ENCODE results near the gene KIFC3. TPM values are rescaled to one million over a fixed set of nuclear protein-coding genes. Genes with fewer than 3 reads are reported as not detected.

Gene KIFC3
- total and polyA plus RNA-seq, 2 of the 13 experiments (the other 11 are each of a cell fraction or from before 2014, with no cell fraction given), result 42.1 to 45.3 TPM

DNA sequence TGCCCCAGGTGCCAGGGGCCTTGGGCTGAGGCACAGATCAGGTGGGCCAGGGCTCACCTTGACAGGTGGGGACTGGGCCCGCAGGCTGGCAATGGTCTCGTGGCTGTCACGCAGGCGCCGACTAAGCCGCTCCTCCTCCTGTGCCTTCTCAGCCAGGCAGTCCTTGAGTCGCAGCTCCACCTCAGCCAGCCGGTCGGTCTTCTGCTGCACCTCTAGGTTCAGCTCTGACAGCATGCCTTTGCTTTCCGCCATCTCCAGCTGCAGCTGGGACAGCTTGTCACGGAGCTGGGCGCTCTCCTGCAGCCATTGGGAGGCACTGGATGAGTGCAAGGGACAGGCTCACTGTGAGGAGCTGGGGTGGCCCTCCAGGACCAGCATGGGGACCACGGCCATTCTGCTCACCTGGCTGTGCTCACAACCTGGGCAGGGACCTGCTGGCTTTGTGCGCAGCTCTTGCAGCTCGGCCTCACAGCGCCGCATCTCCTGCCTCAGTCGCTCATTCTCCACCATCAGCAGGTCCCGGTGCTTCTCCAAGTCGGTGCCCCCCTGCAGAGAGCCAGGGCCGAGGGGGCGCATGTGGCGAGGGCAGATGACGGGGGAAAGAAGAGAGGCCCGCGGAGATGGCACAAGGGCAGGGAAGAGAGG is 31.0 kb downstream of the KIFC3 start:
- DNase-seq (ENCODE audit: low spot score) (no peak), ATAC-seq (no peak), FAIRE-seq (no peak)
- H3K79me2 ChIP-seq (ENCODE audit: insufficient read depth, low read length), result no peaks in the 10 kb centered on the region
- intact Hi-C loops (cut with micrococcal nuclease; ENCODE audit: unreplicated experiment) (no loop called here), in situ Hi-C loops (cut with HindIII; ENCODE audit: extremely low pct_ligation_motif_present, low pct_unique_long_range_greater_than_20kb) (no loop called here)
- no peak overlapping the region for H3K4me2 ChIP-seq (ENCODE audit: low read depth, low read length)
- TF ChIP-seq DNMT1 (CRISPR knock-in tag; IDR thresholded peaks at IDR 0.05), result no peak
- peak; percentile 42 for TF ChIP-seq AGO2 (optimal IDR thresholded peaks at IDR 0.05; ENCODE audit: low read depth, low read length)
- H3K36me3 ChIP-seq (replicated peaks in 1 of 2; ENCODE audit: control insufficient read depth in 1 of 2, insufficient read depth in 2 of 2, low read length in 2 of 2), result peaks cover 41 to 53% of the 10 kb centered on the region in 2 experiments
- WGBS (ENCODE audit: low lambda C conversion rate), result 97% methylated on average over 24 of the region's 26 CpGs
- no peak overlapping the region for H2AFZ ChIP-seq (ENCODE audit: low read length)
- ChIA-PET CTCF (ENCODE audit: low intra/inter-chr PET ratio, low total read pairs) (no interaction called here), POLR2A (no interaction called here)
- H3K27ac ChIP-seq (ENCODE audit: extremely low read length, insufficient read depth, low read length), result no peak overlapping the region
- H3K27me3 ChIP-seq (ENCODE audit: control insufficient read depth in 1 of 2, insufficient read depth in 2 of 2, low read length in 2 of 2), result no peaks in the 10 kb centered on the region
- BruUV-seq (replicated peaks), result no TSS peak
- no peaks in the 10 kb centered on the region for H3K9me3 ChIP-seq (ENCODE audit: low read length)
- H3K4me3 ChIP-seq (replicated peaks in 1 of 3; ENCODE audit: insufficient read depth in 1 of 3, low read depth in 2 of 3, low read length in 3 of 3), result no peak overlapping the region
- no peaks in the 10 kb centered on the region for H3K4me1 ChIP-seq (ENCODE audit: insufficient read depth, low read length)
- no peaks in the 10 kb centered on the region for H4K20me1 ChIP-seq (ENCODE audit: insufficient read depth, low read length)
- no peak overlapping the region for H3K9ac ChIP-seq (ENCODE audit: insufficient read depth, low read depth, low read length)

DNA sequence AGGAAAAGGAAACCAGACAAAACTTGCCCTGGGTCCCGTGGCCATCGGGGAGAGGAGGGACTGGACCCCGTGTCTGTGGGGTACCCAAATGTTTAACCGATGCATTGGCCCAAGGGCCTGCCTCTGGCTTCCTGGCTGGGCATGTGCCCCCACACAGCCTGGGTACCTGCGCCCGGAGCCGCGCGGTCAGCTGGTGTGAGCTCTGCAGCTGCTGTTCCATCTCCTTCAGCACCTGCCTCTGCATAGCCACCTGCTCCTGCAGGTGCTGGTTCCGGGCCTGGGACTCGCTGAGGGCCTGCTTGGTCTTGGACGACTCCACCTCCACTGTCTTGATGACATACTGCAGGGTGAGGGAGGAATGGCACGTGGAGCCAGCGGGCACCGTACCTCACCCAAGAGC is 31.9 kb downstream of the KIFC3 start:
- Histone ChIP-seq H3K4me1 (ENCODE audit: insufficient read depth, low read length) (no peaks in the 10 kb centered on the region), H3K36me3 (replicated peaks in 1 of 2; ENCODE audit: control insufficient read depth in 1 of 2, insufficient read depth in 2 of 2, low read length in 2 of 2) (peaks cover 39 to 55% of the 10 kb centered on the region in 2 experiments), H3K4me2 (ENCODE audit: low read depth, low read length) (no peak overlapping the region), H3K9me3 (ENCODE audit: low read length) (no peaks in the 10 kb centered on the region), H3K9ac (ENCODE audit: insufficient read depth, low read depth, low read length) (no peak overlapping the region), H3K27me3 (ENCODE audit: control insufficient read depth in 1 of 2, insufficient read depth in 2 of 2, low read length in 2 of 2) (no peaks in the 10 kb centered on the region), H4K20me1 (ENCODE audit: insufficient read depth, low read length) (no peaks in the 10 kb centered on the region), H3K79me2 (ENCODE audit: insufficient read depth, low read length) (no peaks in the 10 kb centered on the region), H3K27ac (ENCODE audit: extremely low read length, insufficient read depth, low read length) (no peak overlapping the region), H2AFZ (ENCODE audit: low read length) (no peak overlapping the region), H3K4me3 (replicated peaks in 1 of 3; ENCODE audit: insufficient read depth in 1 of 3, low read depth in 2 of 3, low read length in 3 of 3) (no peak overlapping the region)
- CTCF ChIA-PET (ENCODE audit: low intra/inter-chr PET ratio, low total read pairs), result no interaction called here
- TF ChIP-seq MAF1 (CRISPR knock-in tag; IDR thresholded peaks at IDR 0.05; ENCODE audit: borderline replicate concordance) (no peak), ZSCAN9 (CRISPR knock-in tag; IDR thresholded peaks at IDR 0.05; ENCODE audit: borderline replicate concordance) (no peak)
- POLR2A ChIA-PET, result interaction anchor here (1.0 kb wide), 1 partner anchor 35 kb away, joined by 3 read pairs; the partner anchor contains the start of gene KATNB1
- WGBS (ENCODE audit: low lambda C conversion rate), result 98% methylated on average over 15 of the region's 15 CpGs
- no peak for ATAC-seq
- no peak for FAIRE-seq
- no TSS peak for BruUV-seq (replicated peaks)
- in situ Hi-C loops (cut with HindIII; ENCODE audit: extremely low pct_ligation_motif_present, low pct_unique_long_range_greater_than_20kb), result no loop called here
- no peak for DNase-seq (ENCODE audit: low spot score)
- intact Hi-C loops (cut with micrococcal nuclease; ENCODE audit: unreplicated experiment), result no loop called here

Data from HepG2 (cell line).